Mucosa of descending colon (tissue), 3 donors: ENCODE measurements around the gene ADRB2. TPM values are rescaled to one million over a fixed set of nuclear protein-coding genes. Genes with fewer than 3 reads are reported as not detected.
A peak's percentile ranks its signal among the peaks of the same experiment; 100 is the strongest.

Experiments
- ATAC-seq: fragments of 200-7000 bp; cut with Tn5 transposase; one replicate; pipeline ENCODE4 v1.9.1; 2020; ENCODE audit warnings: mild to moderate bottlenecking, moderate library complexity
- DNase-seq, 3 donors: peaks; one replicate each; pipeline ENCODE4 v3.0.0-alpha.2; 2020
- H3K36me3 ChIP-seq: fragments of 200-600 bp; one replicate; pipeline ENCODE4 v1.8.0; 2021; ENCODE audit warnings: low read depth, mild to moderate bottlenecking
- H3K4me1 ChIP-seq: fragments of 200-600 bp; one replicate; pipeline ENCODE4 v1.8.0; 2021; ENCODE audit warnings: low read depth, mild to moderate bottlenecking
- H3K4me3 ChIP-seq: fragments of 200-600 bp; one replicate; pipeline ENCODE4 v1.8.0; 2021; ENCODE audit warnings: mild to moderate bottlenecking
- H3K9me3 ChIP-seq: fragments of 200-600 bp; one replicate; pipeline ENCODE4 v1.8.0; 2021; ENCODE audit warnings: mild to moderate bottlenecking
- CTCF ChIP-seq: fragments of 200-600 bp; IDR thresholded peaks from one replicate; pipeline ENCODE4 v1.8.0; 2022; ENCODE audit warnings: antibody characterized with exemption, mild to moderate bottlenecking
- intact Hi-C, 2 donors: fragments of 100-400 bp; cut with DNase I in 1 of 2; cut with micrococcal nuclease in 1 of 2; formaldehyde crosslinking; loops; one replicate each; pipeline versions ENCODE4 v1.11.0 to v1.11.1; 2022; cut with DNase I, micrococcal nuclease
- total RNA-seq, 3 donors: library from RNA; stranded (reverse); fragmentation: NEBNext Ultra II Directional in 2 of 3; extraction: Animal tissue kit (Norgen Biotek cat#: 25700) in 2 of 3; gene quantifications; one replicate each; pipeline versions ENCODE4 v1.2.1 to v1.2.4, GENCODE V29; 2021 to 2023
- donor health status: DM: no; HTN: no; CAD: no; lungs with moderate emphysema.
- donor health status: DM: no; HTN: no; CAD: no.
- donor health status: DM: no; HTN: yes; CAD: no.

The ADRB2 gene
- total RNA-seq, 3 donors from 2014 or later, result 0.41 to 3.1 (median 1.4) TPM

DNA sequence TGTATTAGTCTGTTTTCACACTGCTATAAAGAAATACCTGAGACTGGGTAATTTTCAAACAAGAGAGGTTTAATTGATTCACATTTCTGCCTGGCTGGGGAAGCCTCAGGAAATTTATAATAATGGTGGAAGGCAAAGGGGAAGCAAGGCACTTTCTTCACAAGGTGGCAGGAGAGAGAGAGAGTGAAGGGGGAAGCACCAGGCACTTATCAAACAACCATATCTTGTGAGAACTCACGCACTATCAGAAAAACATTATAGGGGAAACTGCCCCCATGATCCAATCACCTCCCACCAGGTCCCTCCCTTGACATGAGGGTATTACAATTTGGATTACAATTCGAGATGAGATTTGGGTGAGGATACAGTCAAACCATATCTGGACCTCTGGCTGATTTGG lies 34.7 kb downstream of the ADRB2 start:
- no peak for TF ChIP-seq CTCF
- Histone ChIP-seq H3K4me3 (no peak overlapping the region), H3K4me1 (peaks cover 2% of the 10 kb centered on the region), H3K36me3 (no peaks in the 10 kb centered on the region), H3K9me3 (no peaks in the 10 kb centered on the region)
- DNase-seq (no peak), ATAC-seq (no peak)
- intact Hi-C loops, result no loop called here

DNA sequence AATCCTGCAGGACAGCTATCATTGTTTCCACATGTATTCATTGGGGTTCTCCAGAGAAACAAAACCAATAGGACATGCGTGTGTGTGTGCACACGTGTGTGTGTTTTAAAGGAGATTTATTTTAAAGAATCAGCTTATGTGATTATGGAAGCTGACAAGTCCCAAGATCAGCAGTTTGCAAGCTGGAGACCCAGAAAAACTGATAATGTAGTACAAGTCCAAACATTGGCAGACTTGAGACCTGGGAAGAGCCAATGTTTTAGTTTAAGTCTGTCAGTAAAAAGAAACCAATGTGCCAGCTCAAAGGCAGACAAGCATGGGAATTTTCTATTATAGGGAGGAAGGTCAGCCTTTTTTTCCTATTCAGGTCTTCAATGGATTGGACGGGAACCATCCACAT lies 35.3 kb downstream of the ADRB2 start:
- Histone ChIP-seq H3K4me3 (no peak overlapping the region), H3K9me3 (no peaks in the 10 kb centered on the region), H3K36me3 (no peaks in the 10 kb centered on the region), H3K4me1 (no peaks in the 10 kb centered on the region)
- no peak for TF ChIP-seq CTCF
- intact Hi-C loops, result no loop called here
- DNase-seq (no peak), ATAC-seq (no peak)

GRCh38 chr5:148864113-148864841 lies 37.9 kb downstream of the ADRB2 start:
- no peak for TF ChIP-seq CTCF
- intact Hi-C loops, result no loop called here
- Histone ChIP-seq H3K36me3 (no peaks in the 10 kb centered on the region), H3K4me3 (no peak overlapping the region), H3K9me3 (no peaks in the 10 kb centered on the region), H3K4me1 (no peaks in the 10 kb centered on the region)
- no peak for DNase-seq
- ATAC-seq, result peak; percentile 72

DNA sequence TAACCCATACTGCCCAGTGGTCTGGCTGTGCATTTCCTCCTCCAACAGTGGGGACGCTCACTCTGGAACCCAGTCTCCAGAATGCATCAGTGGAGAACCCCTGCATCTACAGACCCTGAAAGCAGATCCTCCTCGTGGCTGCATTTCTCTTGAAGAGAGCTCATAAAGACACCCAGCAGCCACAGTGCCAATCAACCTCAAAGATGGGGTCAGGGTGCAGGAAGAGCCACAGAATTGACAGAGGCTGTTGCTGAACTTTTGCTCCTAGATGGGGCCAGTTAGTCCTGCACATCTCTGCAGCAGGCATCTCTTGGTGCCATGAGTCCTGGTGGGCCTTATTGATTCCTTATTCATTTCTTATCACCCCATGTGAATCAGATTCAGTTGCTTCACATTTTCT lies 39.6 kb downstream of the ADRB2 start:
- no peaks in the 10 kb centered on the region for H3K36me3 ChIP-seq
- H3K9me3 ChIP-seq, result no peaks in the 10 kb centered on the region
- no peak for ATAC-seq
- intact Hi-C loops, result no loop called here
- no peak overlapping the region for H3K4me3 ChIP-seq
- TF ChIP-seq CTCF, result no peak
- H3K4me1 ChIP-seq, result no peaks in the 10 kb centered on the region
- no peak for DNase-seq

GRCh38 chr5:148873120-148873519 lies 46.7 kb downstream of the ADRB2 start:
- TF ChIP-seq CTCF, result no peak
- Histone ChIP-seq H3K36me3 (no peaks in the 10 kb centered on the region), H3K4me1 (no peaks in the 10 kb centered on the region), H3K4me3 (no peak overlapping the region), H3K9me3 (no peaks in the 10 kb centered on the region)
- DNase-seq (no peak), ATAC-seq (no peak)
- intact Hi-C loops, result no loop called here
